Cardiac septum (tissue), 1 donor: ENCODE measurements around the gene TDRKH. TPM values are rescaled to one million over a fixed set of nuclear protein-coding genes. Genes with fewer than 3 reads are reported as not detected.

Experiments used
- DNase-seq: peaks from one replicate; pipeline ENCODE4 v3.0.0-alpha.2; 2020; ENCODE audit warnings: low spot score
- intact Hi-C: fragments of 100-400 bp; cut with DNase I; formaldehyde crosslinking; loops from one replicate; pipeline ENCODE4 v1.14.0; 2022
- long read RNA-seq: library from polyadenylated mRNA; unstranded; transcript quantifications from one replicate; pipeline ENCODE4 v2.0.0, GENCODE V29; 2021
- total RNA-seq: library from RNA; stranded (reverse); fragmentation: NEBNext Ultra II Directional; extraction: Animal tissue kit (Norgen Biotek cat#: 25700); gene quantifications from one replicate; pipeline ENCODE4 v1.2.1, GENCODE V29; 2021
- donor health status: DM: no; HTN: no; CAD: no.

TDRKH gene, protein sequence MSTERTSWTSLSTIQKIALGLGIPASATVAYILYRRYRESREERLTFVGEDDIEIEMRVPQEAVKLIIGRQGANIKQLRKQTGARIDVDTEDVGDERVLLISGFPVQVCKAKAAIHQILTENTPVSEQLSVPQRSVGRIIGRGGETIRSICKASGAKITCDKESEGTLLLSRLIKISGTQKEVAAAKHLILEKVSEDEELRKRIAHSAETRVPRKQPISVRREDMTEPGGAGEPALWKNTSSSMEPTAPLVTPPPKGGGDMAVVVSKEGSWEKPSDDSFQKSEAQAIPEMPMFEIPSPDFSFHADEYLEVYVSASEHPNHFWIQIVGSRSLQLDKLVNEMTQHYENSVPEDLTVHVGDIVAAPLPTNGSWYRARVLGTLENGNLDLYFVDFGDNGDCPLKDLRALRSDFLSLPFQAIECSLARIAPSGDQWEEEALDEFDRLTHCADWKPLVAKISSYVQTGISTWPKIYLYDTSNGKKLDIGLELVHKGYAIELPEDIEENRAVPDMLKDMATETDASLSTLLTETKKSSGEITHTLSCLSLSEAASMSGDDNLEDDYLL
- 6.0 TPM for total RNA-seq
- long read RNA-seq, partial matches to known transcripts = 0 of 17 reads
- long read RNA-seq, other reads (novel, unspliced or antisense) = 11 of 17 reads

DNA sequence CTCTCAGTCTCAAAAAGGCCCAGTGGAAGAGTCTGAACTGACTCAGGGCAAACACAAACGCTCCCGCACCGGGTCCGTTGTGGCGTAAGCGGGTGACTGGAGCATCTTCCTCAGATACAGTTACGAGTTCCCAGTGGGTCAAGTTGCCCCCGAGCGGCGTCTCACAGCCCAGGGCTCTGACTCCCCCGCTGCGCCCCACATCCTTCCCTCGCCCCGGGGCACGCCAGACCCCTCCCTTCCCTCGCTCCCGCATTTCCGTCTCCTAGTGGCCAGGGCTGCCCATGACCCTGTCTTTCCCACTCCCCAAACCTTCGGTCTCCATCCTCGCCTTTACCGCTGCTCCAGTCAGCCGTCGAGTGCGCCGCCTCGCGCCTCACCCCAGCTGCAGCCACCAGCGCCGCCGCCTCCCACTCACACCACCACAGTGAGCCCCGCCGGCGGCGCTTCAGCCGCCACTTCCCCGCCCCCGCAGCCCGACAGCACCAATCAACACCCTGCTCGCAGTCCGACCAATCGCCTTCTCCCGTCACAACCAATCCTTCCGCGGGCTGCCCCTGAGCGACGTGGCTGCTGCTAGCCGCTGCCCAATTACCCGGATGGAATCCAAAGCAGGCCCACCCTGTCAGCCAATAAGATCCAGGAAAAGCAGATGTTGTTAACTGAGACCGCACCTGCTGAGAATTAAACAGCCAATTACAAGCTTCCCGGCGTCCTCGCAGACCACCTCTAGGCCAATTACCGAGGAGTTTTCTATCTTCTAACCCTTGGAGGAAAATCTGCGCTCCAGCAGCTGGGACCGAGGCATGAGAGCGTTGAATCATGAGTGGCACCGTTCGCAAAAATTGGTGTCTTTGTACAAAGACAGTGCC lies at the start of gene TDRKH:
Gene TDRKH, minus strand, starts transcription at position 430 of the 869 bp plus-strand sequence. CDS start 7,478 bp downstream, outside the sequence.
- DNase-seq = peak; percentile 99
- intact Hi-C loops = loop anchor here (2.0 kb wide), 1 partner anchor 42 kb away; no protein-coding TSS in a partner anchor

GRCh38 chr1:151839457-151840403 lies 49.4 kb upstream of the TDRKH start, which contains the start of gene C2CD4D:
TSS of gene C2CD4D (minus strand) at chr1:151839820. CDS start at chr1:151838989, 831 bp downstream.
- intact Hi-C loops = loop anchor here (5.0 to 10.0 kb wide), 4 partner anchors 105 to 395 kb away; no protein-coding TSS in a partner anchor
- DNase-seq = no peak

DNA sequence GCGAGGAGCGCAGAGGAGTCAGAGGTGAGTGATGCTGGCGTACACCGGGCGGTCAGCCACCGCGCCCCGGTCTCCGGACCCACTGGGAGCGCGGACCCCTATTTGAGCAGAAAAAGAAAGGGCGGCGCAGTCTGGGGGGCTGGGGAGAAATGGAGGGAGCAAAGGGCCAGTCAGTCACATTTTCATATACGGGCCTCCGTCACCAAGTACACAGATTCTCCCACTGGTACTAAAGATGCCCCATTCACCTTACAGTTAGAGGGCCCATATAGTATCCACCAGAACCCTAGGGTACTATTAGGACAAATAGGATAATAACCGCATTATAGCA lies 48.7 kb upstream of the TDRKH start:
- DNase-seq = no peak
- intact Hi-C loops = loop anchor here (5.0 to 10.0 kb wide), 4 partner anchors 104 to 394 kb away; no protein-coding TSS in a partner anchor

GRCh38 chr1:151838222-151839081 lies 48.2 kb upstream of the TDRKH start:
- intact Hi-C loops = loop anchor here (5.0 to 10.0 kb wide), 4 partner anchors 104 to 394 kb away; no protein-coding TSS in a partner anchor

GRCh38 chr1:151837884-151838221 lies 47.6 kb upstream of the TDRKH start:
- intact Hi-C loops = loop anchor here (5.0 to 10.0 kb wide), 4 partner anchors 103 to 393 kb away; no protein-coding TSS in a partner anchor
- DNase-seq = no peak

More at GRCh38 chr1:151838222-151839081, 48.2 kb upstream of the TDRKH start:
- no peak for DNase-seq

- DNase-seq = no peak
- intact Hi-C loops = loop anchor here (5.0 to 10.0 kb wide), 4 partner anchors 102 to 392 kb away; no protein-coding TSS in a partner anchor
These were observed 46.9 kb upstream of the TDRKH start for GRCh38 chr1:151837197-151837596.

- DNase-seq = no peak
- intact Hi-C loops = loop anchor here (5.0 to 10.0 kb wide), 4 partner anchors 101 to 391 kb away; no protein-coding TSS in a partner anchor
These were observed 45.3 kb upstream of the TDRKH start for GRCh38 chr1:151835596-151835995.

GRCh38 chr1:151834239-151834638 lies 43.9 kb upstream of the TDRKH start:
- no peak for DNase-seq
- intact Hi-C loops = loop anchor here (5.0 to 10.0 kb wide), 3 partner anchors 72 to 389 kb away; partner anchors contain the start of gene MRPL9

GRCh38 chr1:151833172-151833900 lies 43.0 kb upstream of the TDRKH start:
- DNase-seq = no peak
- intact Hi-C loops = loop anchor here (2.0 to 10.0 kb wide), 4 partner anchors 43 to 389 kb away; partner anchors contain the start of genes MRPL9 and TDRKH

DNA sequence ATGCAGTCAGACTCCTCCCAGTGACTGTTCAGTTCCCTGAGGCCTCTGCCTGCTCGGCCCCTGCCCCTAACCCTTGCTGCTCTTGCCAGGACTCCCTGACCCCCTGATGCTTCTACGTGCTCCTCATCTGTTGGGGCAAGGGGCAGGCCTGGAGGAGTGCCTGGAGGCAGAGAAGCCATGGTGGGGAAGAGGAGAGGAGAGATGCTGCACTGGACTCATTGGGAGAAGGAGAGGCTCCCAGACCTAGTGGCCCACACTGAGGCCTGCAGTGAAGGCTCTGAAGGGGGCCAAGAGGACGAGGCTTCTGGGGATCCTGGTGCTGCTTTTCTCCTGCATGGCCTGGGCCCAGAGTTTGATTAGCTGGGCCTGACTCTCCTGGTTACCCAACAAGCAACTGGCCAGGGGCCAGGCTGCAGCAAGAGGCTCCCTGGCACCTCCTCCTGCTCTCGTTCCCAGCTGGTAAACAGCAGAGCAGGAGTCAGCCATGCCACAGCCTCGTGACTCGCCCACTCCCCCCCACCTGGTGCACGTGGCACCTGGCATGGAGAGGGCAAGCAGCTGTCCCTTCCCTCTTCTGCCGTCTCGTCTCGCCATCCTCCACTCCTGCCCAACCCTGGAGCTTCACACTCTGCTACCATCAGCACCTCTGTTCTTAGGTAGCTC lies 42.1 kb upstream of the TDRKH start:
- intact Hi-C loops = loop anchor here (2.0 to 10.0 kb wide), 4 partner anchors 42 to 388 kb away; partner anchors contain the start of genes MRPL9 and TDRKH
- DNase-seq = peak; percentile 90

GRCh38 chr1:151831605-151832004 lies 41.3 kb upstream of the TDRKH start, which contains the start of gene RORC:
TSS of gene RORC (minus strand) at chr1:151831802. CDS start at chr1:151831764, 38 bp downstream.
- no peak for DNase-seq
- intact Hi-C loops = loop anchor here (2.0 to 10.0 kb wide), 4 partner anchors 41 to 387 kb away; partner anchors contain the start of genes MRPL9 and TDRKH

- no peak for DNase-seq
- intact Hi-C loops = loop anchor here (5.0 to 10.0 kb wide), 3 partner anchors 69 to 386 kb away; partner anchors contain the start of gene MRPL9
These were observed 40.9 kb upstream of the TDRKH start for GRCh38 chr1:151831256-151831591.

- intact Hi-C loops = loop anchor here (5.0 to 10.0 kb wide), 3 partner anchors 68 to 385 kb away; partner anchors contain the start of gene MRPL9
- DNase-seq = no peak
These were observed 39.8 kb upstream of the TDRKH start for GRCh38 chr1:151830055-151830454.

GRCh38 chr1:151829352-151830046 lies 39.2 kb upstream of the TDRKH start:
- intact Hi-C loops = loop anchor here (5.0 to 10.0 kb wide), 3 partner anchors 67 to 385 kb away; partner anchors contain the start of gene MRPL9
- no peak for DNase-seq

DNA sequence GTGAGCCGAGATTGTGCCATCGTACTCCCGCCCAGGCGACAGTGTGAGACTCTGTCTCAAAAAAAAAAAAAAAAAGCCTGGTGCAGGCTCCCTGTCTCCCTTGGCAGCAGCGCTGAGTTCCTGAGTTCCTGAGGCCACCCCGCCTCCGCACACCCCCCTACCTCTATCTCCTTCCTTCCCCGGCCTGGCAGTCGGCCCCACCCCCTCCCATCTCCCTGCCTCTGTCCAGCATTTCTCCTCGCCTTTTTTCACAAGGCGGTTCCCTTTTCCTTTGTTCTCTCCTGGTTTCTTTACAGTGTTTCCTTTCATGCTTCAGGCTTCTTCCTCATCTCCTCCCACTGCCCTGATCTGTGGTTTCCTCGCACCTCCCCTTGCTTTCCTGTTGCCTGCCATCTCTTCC lies 38.6 kb upstream of the TDRKH start:
- intact Hi-C loops = no loop called here
- no peak for DNase-seq
